ENCODE data around the gene CEP170B. TPM values are rescaled to one million over a fixed set of nuclear protein-coding genes. Genes with fewer than 3 reads are reported as not detected.
"Not testable (repeated sequence)": the region's sequence is repeated elsewhere in the genome, so short reads cannot be mapped to it uniquely, and the experiment has no call there.

CEP170B gene
- total and polyA plus RNA-seq, 2 donors, result 4.9 to 19.2 TPM

- Histone ChIP-seq H3K27ac (ENCODE audit: low read depth) (no peak overlapping the region), H3K4me1 (ENCODE audit: insufficient read depth) (no peaks in the 10 kb centered on the region), H3K4me3 (ENCODE audit: low read depth, low read length) (no peak overlapping the region), H3K36me3 (ENCODE audit: insufficient read depth) (no peaks in the 10 kb centered on the region)
- 85% methylated on average over 12 of the region's 12 CpGs for WGBS
- DNase-seq (ENCODE audit: extremely low spot score), result no peak
Measured at GRCh38 chr14:104900639-104901512, 35.8 kb downstream of the CEP170B start.

- WGBS, result 89% methylated on average over 7 of the region's 7 CpGs
- Histone ChIP-seq H3K27ac (ENCODE audit: low read depth) (no peak overlapping the region), H3K36me3 (ENCODE audit: insufficient read depth) (no peaks in the 10 kb centered on the region), H3K4me1 (ENCODE audit: insufficient read depth) (no peaks in the 10 kb centered on the region), H3K4me3 (ENCODE audit: low read depth, low read length) (no peak overlapping the region)
- DNase-seq (ENCODE audit: extremely low spot score), result no peak
Measured at GRCh38 chr14:104903990-104904389, 38.9 kb downstream of the CEP170B start.

GRCh38 chr14:104904650-104905578 lies 39.8 kb downstream of the CEP170B start:
- not testable (repeated sequence) for H3K27ac ChIP-seq (ENCODE audit: low read depth); DNase-seq (ENCODE audit: extremely low spot score); H3K4me3 ChIP-seq (ENCODE audit: low read depth, low read length); H3K36me3 ChIP-seq (ENCODE audit: insufficient read depth); H3K4me1 ChIP-seq (ENCODE audit: insufficient read depth)
- 70% methylated on average over 38 of the region's 38 CpGs for WGBS

- H3K4me1 ChIP-seq (ENCODE audit: insufficient read depth); DNase-seq (ENCODE audit: extremely low spot score); H3K4me3 ChIP-seq (ENCODE audit: low read depth, low read length); H3K36me3 ChIP-seq (ENCODE audit: insufficient read depth); H3K27ac ChIP-seq (ENCODE audit: low read depth): not testable (repeated sequence)
- 82% methylated on average over 28 of the region's 28 CpGs for WGBS
Measured at GRCh38 chr14:104905579-104905933, 40.5 kb downstream of the CEP170B start.

DNA sequence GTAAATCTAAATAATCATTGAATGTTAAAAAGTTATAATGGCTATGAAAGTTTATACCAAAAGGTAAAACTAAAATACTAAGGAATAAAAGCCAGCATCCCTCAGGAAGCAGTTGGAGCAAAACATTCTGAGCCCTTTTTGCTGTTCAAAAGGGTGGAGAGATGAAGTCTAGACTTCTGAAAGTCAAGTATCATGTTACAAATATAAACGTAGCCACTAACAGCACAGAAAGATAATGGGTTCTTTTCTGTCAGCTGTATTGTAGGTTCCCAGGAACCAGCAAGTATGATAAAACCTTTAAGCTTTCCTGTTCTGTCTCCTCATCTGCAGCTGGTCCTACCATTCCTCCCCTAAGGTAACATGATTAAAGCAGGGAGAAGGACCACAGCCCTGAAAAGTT lies 43.2 kb downstream of the CEP170B start:
- H3K36me3 ChIP-seq (ENCODE audit: insufficient read depth), result no peaks in the 10 kb centered on the region
- H3K4me3 ChIP-seq (ENCODE audit: low read depth, low read length), result no peak overlapping the region
- DNase-seq (ENCODE audit: extremely low spot score), result no peak
- no peaks in the 10 kb centered on the region for H3K4me1 ChIP-seq (ENCODE audit: insufficient read depth)
- 8% methylated on average over 1 of the region's 1 CpG for WGBS
- no peak overlapping the region for H3K27ac ChIP-seq (ENCODE audit: low read depth)

- 93% methylated on average over 3 of the region's 3 CpGs for WGBS
- Histone ChIP-seq H3K27ac (ENCODE audit: low read depth) (no peak overlapping the region), H3K4me3 (ENCODE audit: low read depth, low read length) (no peak overlapping the region), H3K4me1 (ENCODE audit: insufficient read depth) (no peaks in the 10 kb centered on the region), H3K36me3 (ENCODE audit: insufficient read depth) (no peaks in the 10 kb centered on the region)
- DNase-seq (ENCODE audit: extremely low spot score), result no peak
Measured at GRCh38 chr14:104912053-104912452, 47.0 kb downstream of the CEP170B start.

GRCh38 chr14:104913435-104913834 lies 48.4 kb downstream of the CEP170B start:
- DNase-seq (ENCODE audit: extremely low spot score), result no peak
- WGBS, result 80% methylated on average over 7 of the region's 7 CpGs

GRCh38 chr14:104917116-104917515 lies 52.0 kb downstream of the CEP170B start:
- Histone ChIP-seq H3K4me1 (ENCODE audit: insufficient read depth) (peaks cover 1% of the 10 kb centered on the region), H3K36me3 (ENCODE audit: insufficient read depth) (no peaks in the 10 kb centered on the region), H3K27ac (ENCODE audit: low read depth) (no peak overlapping the region), H3K4me3 (ENCODE audit: low read depth, low read length) (no peak overlapping the region)
- 92% methylated on average over 9 of the region's 9 CpGs for WGBS
- DNase-seq (ENCODE audit: extremely low spot score), result no peak

More at GRCh38 chr14:104913435-104913834, 48.4 kb downstream of the CEP170B start:
- H3K27ac ChIP-seq (ENCODE audit: low read depth), result no peak overlapping the region
- H3K36me3 ChIP-seq (ENCODE audit: insufficient read depth), result no peaks in the 10 kb centered on the region
- H3K4me1 ChIP-seq (ENCODE audit: insufficient read depth), result no peaks in the 10 kb centered on the region
- H3K4me3 ChIP-seq (ENCODE audit: low read depth, low read length), result no peak overlapping the region

DNA sequence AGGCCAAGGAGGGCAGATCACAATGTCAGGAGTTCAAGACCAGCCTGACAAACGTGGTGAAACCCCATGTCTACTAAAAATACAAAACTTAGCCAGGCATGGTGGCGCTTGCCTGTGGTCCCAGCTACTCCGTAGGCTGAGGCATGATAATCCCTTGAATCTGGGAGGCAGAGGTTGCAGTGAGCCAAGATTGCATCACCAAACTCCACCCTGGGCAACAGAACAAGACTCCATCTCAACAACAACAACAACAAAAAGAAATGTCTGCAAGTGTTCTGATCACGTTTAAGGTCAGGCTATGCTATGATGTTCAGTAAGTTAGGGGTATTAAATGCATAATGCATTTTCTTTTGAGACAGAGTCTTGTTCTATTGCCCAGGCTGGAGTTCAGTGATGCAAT lies 52.9 kb downstream of the CEP170B start:
- peaks cover 1% of the 10 kb centered on the region for H3K4me1 ChIP-seq (ENCODE audit: insufficient read depth)
- H3K4me3 ChIP-seq (ENCODE audit: low read depth, low read length), result no peak overlapping the region
- no peak overlapping the region for H3K27ac ChIP-seq (ENCODE audit: low read depth)
- 54% methylated on average over 4 of the region's 4 CpGs for WGBS
- H3K36me3 ChIP-seq (ENCODE audit: insufficient read depth), result no peaks in the 10 kb centered on the region
- DNase-seq (ENCODE audit: extremely low spot score), result no peak

DNA sequence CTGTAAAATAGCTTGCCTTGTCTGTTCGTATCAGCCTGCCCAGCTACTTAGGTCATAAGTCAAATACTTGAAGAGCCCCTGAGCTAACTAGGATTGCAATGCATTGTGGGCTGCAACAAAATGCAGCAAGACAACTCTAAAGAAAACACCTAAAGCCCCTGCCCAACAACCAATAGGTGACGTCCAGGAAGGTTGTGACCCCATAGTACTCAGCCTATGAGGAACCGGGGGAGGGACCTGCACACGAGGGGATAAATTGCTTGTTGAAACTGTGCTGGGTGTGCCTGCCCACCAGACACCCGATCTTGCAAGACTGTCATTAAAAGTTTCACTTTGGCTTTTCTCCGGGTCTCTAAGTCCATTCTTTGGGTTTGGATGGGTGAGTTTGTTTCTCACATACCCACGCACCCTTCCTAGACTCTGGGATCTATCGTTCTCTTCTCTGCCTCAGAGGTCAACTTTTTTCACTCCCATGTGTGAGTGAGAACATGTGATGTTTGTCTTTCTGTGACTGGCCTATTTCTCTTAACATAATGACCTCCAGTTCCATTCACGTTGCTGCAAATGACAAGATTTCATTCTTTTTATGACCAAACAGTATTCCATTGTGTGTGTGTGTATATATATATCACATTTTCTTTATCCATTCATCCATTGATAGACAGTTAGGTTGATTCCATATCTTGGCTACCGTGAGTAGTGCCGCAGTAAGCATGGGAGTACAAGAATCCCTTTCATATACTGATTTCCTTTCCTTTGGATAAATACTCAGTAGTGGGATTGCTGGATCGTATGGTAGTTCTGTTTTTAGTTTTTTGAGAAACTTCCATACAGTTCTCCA lies 54.3 kb downstream of the CEP170B start:
- 67% methylated on average over 12 of the region's 12 CpGs for WGBS
- not testable (repeated sequence) for H3K4me1 ChIP-seq (ENCODE audit: insufficient read depth); H3K36me3 ChIP-seq (ENCODE audit: insufficient read depth); H3K4me3 ChIP-seq (ENCODE audit: low read depth, low read length); DNase-seq (ENCODE audit: extremely low spot score); H3K27ac ChIP-seq (ENCODE audit: low read depth)

GRCh38 chr14:104919993-104920315 lies 54.9 kb downstream of the CEP170B start:
- 42% methylated on average over 3 of the region's 3 CpGs for WGBS
- Histone ChIP-seq H3K27ac (ENCODE audit: low read depth) (no peak overlapping the region), H3K36me3 (ENCODE audit: insufficient read depth) (no peaks in the 10 kb centered on the region), H3K4me1 (ENCODE audit: insufficient read depth) (peaks cover 1% of the 10 kb centered on the region), H3K4me3 (ENCODE audit: low read depth, low read length) (no peak overlapping the region)
- DNase-seq (ENCODE audit: extremely low spot score), result no peak

- WGBS, result 88% methylated on average over 4 of the region's 4 CpGs
- no peak overlapping the region for H3K27ac ChIP-seq (ENCODE audit: low read depth)
- no peaks in the 10 kb centered on the region for H3K36me3 ChIP-seq (ENCODE audit: insufficient read depth)
- DNase-seq (ENCODE audit: extremely low spot score), result no peak
- H3K4me1 ChIP-seq (ENCODE audit: insufficient read depth), result peaks cover under 1% of the 10 kb centered on the region
- no peak overlapping the region for H3K4me3 ChIP-seq (ENCODE audit: low read depth, low read length)
Measured at GRCh38 chr14:104923640-104924420, 58.8 kb downstream of the CEP170B start.

Measured in urinary bladder (tissue), 4 donors.